OCI-LY1 (cell line): ENCODE measurements around the gene SECISBP2L.

Experiments
- H2AFZ ChIP-seq: fragments of 200-600 bp; sonication (generic), shearing (Covaris generic); 2 replicates; pipeline ENCODE4 v1.6.0; 2014; ENCODE audit warnings: antibody characterized with exemption, mild to moderate bottlenecking, low read length
- H3F3A ChIP-seq: fragments of 200-600 bp; sonication (generic), shearing (Covaris generic); 2 replicates; pipeline ENCODE4 v1.6.0; 2014; ENCODE audit warnings: mild to moderate bottlenecking, antibody characterized with exemption, low read length, moderate library complexity; ENCODE audit not compliant: insufficient read depth
- H3K27ac ChIP-seq: fragments of 200-600 bp; sonication (generic); 2 replicates; pipeline ENCODE4 v1.5.1; 2014; ENCODE audit warnings: low read length, mixed run types, mild to moderate bottlenecking, low read depth; ENCODE audit not compliant: poor library complexity, severe bottlenecking
- H3K27me3 ChIP-seq: fragments of 200-600 bp; sonication (generic); 2 replicates; pipeline ENCODE4 v1.6.0; 2014; ENCODE audit warnings: antibody characterized with exemption, mild to moderate bottlenecking, low read length, moderate library complexity; ENCODE audit not compliant: insufficient read depth
- H3K36me3 ChIP-seq: fragments of 200-600 bp; sonication (generic); 2 replicates; pipeline ENCODE4 v1.6.1; 2014; ENCODE audit warnings: mild to moderate bottlenecking, antibody characterized with exemption, low read length, moderate library complexity, mixed read lengths; ENCODE audit not compliant: insufficient read depth
- H3K4me1 ChIP-seq: fragments of 200-600 bp; sonication (generic); 2 replicates; pipeline ENCODE4 v1.5.1; 2014; ENCODE audit warnings: mild to moderate bottlenecking, low read length, moderate library complexity; ENCODE audit not compliant: insufficient read depth, severe bottlenecking
- H3K4me2 ChIP-seq: fragments of 200-600 bp; sonication (generic), shearing (Covaris generic); 2 replicates; pipeline ENCODE4 v1.6.1; 2014; ENCODE audit warnings: low read length
- H3K4me3 ChIP-seq: fragments of 200-600 bp; sonication (generic); 2 replicates; pipeline ENCODE4 v1.5.1; 2014; ENCODE audit warnings: low read length, low read depth, mild to moderate bottlenecking, mixed read lengths; ENCODE audit not compliant: poor library complexity, severe bottlenecking
- H3K79me2 ChIP-seq: fragments of 200-600 bp; shearing (Covaris generic); 2 replicates; pipeline ENCODE4 v1.6.1; 2016; ENCODE audit warnings: mixed run types, low read length, mixed read lengths; ENCODE audit not compliant: insufficient read depth
- H3K9ac ChIP-seq: fragments of 200-600 bp; sonication (generic), shearing (Covaris generic); 2 replicates; pipeline ENCODE4 v1.6.1; 2014; ENCODE audit warnings: mild to moderate bottlenecking, low read length, mixed read lengths
- H3K9me2 ChIP-seq: fragments of 200-600 bp; sonication (generic), shearing (Covaris generic); 2 replicates; pipeline ENCODE4 v1.6.1; 2014; ENCODE audit warnings: low read depth, mild to moderate bottlenecking, low read length, mixed read lengths
- H3K9me3 ChIP-seq: fragments of 200-600 bp; shearing (Covaris generic); 2 replicates; pipeline ENCODE4 v1.6.1; 2014; ENCODE audit warnings: low read length, mixed read lengths
- H4K20me1 ChIP-seq: fragments of 200-600 bp; sonication (generic), shearing (Covaris generic); 2 replicates; pipeline ENCODE4 v1.6.0; 2016; ENCODE audit warnings: mild to moderate bottlenecking, low read length; ENCODE audit not compliant: insufficient read depth
- CTCF ChIP-seq: fragments of 200-600 bp; sonication (generic), shearing (Covaris generic); IDR thresholded peaks from 2 replicates; pipeline ENCODE4 v1.5.1; 2017; ENCODE audit warnings: mild to moderate bottlenecking, antibody characterized with exemption, low read length, moderate library complexity, mixed read lengths
- EZH2 ChIP-seq: fragments of 200-600 bp; sonication (generic), shearing (Covaris generic); IDR thresholded peaks from 2 replicates; pipeline ENCODE4 v1.8.0; 2017; ENCODE audit warnings: borderline replicate concordance, mixed run types, mild to moderate bottlenecking, antibody characterized with exemption, low read length, moderate library complexity, mixed read lengths

The SECISBP2L gene

GRCh38 chr15:48946074-48946839 lies 100.0 kb downstream of the SECISBP2L start:
- Histone ChIP-seq H3K4me1 (no peaks in the 10 kb centered on the region), H3K27me3 (no peaks in the 10 kb centered on the region), H3K4me3 (no peak overlapping the region), H3K9me3 (no peaks in the 10 kb centered on the region), H3K79me2 (no peaks in the 10 kb centered on the region), H3K27ac (no peak overlapping the region), H3K9me2 (no peaks in the 10 kb centered on the region), H3K36me3 (no peaks in the 10 kb centered on the region), H3K4me2 (no peak overlapping the region), H3F3A (no peaks in the 10 kb centered on the region), H3K9ac (no peak overlapping the region), H4K20me1 (no peaks in the 10 kb centered on the region), H2AFZ (no peak overlapping the region)
- no peak for TF ChIP-seq EZH2
- TF ChIP-seq CTCF, result no peak

- no peaks in the 10 kb centered on the region for H4K20me1 ChIP-seq
- H3K9me3 ChIP-seq, result no peaks in the 10 kb centered on the region
- H2AFZ ChIP-seq, result no peak overlapping the region
- no peaks in the 10 kb centered on the region for H3F3A ChIP-seq
- no peaks in the 10 kb centered on the region for H3K9me2 ChIP-seq
- no peaks in the 10 kb centered on the region for H3K27me3 ChIP-seq
- no peak overlapping the region for H3K9ac ChIP-seq
- H3K27ac ChIP-seq, result no peak overlapping the region
- no peaks in the 10 kb centered on the region for H3K36me3 ChIP-seq
- no peaks in the 10 kb centered on the region for H3K4me1 ChIP-seq
- TF ChIP-seq CTCF, result no peak
- TF ChIP-seq EZH2, result no peak
- H3K4me3 ChIP-seq, result no peak overlapping the region
- H3K4me2 ChIP-seq, result no peak overlapping the region
- H3K79me2 ChIP-seq, result no peaks in the 10 kb centered on the region
Observed at GRCh38 chr15:48945386-48945785, 100.9 kb downstream of the SECISBP2L start.

- Histone ChIP-seq H3K9me2 (no peaks in the 10 kb centered on the region), H3K9ac (no peak overlapping the region), H3K79me2 (no peaks in the 10 kb centered on the region), H3K4me2 (no peak overlapping the region), H3K4me1 (no peaks in the 10 kb centered on the region), H3K27me3 (no peaks in the 10 kb centered on the region), H3K4me3 (no peak overlapping the region), H4K20me1 (no peaks in the 10 kb centered on the region), H3K36me3 (no peaks in the 10 kb centered on the region), H2AFZ (no peak overlapping the region), H3K9me3 (no peaks in the 10 kb centered on the region), H3F3A (no peaks in the 10 kb centered on the region), H3K27ac (no peak overlapping the region)
- no peak for TF ChIP-seq EZH2
- TF ChIP-seq CTCF, result no peak
Observed at GRCh38 chr15:48941904-48942303, 104.3 kb downstream of the SECISBP2L start.
